Measurements from ENCODE around the gene DPPA3. TPM values are rescaled to one million over a fixed set of nuclear protein-coding genes. Genes with fewer than 3 reads are reported as not detected.

The DPPA3 gene
- total RNA-seq, 1 donor from 2014 or later: not detected

- FAIRE-seq: no peak
- no peaks in the 10 kb centered on the region for H3K36me3 ChIP-seq (ENCODE audit: control insufficient read depth, insufficient read depth, low read length)
Observed at GRCh38 chr12:7678744-7679143, 32.5 kb upstream of the DPPA3 start.

GRCh38 chr12:7679251-7680045 is 31.8 kb upstream of the DPPA3 start:
- no peak for FAIRE-seq

More at GRCh38 chr12:7678744-7679143, 32.5 kb upstream of the DPPA3 start:
- no peaks in the 10 kb centered on the region for H3K27me3 ChIP-seq (ENCODE audit: control insufficient read depth, insufficient read depth, low read length)
- no peak overlapping the region for H3K4me3 ChIP-seq (ENCODE audit: low read depth, low read length)
- DNase-seq (ENCODE audit: low read depth): no peak
- TF ChIP-seq CTCF (IDR thresholded peaks at IDR 0.05; ENCODE audit: insufficient read depth, low read length, severe bottlenecking): no peak

GRCh38 chr12:7681535-7681934 is 29.7 kb upstream of the DPPA3 start:
- Histone ChIP-seq H3K4me3 (ENCODE audit: low read depth, low read length) (no peak overlapping the region), H3K36me3 (ENCODE audit: control insufficient read depth, insufficient read depth, low read length) (no peaks in the 10 kb centered on the region), H3K27me3 (ENCODE audit: control insufficient read depth, insufficient read depth, low read length) (no peaks in the 10 kb centered on the region)
- TF ChIP-seq CTCF (IDR thresholded peaks at IDR 0.05; ENCODE audit: insufficient read depth, low read length, severe bottlenecking): no peak
- no peak for DNase-seq (ENCODE audit: low read depth)
- FAIRE-seq: no peak

More at GRCh38 chr12:7679251-7680045, 31.8 kb upstream of the DPPA3 start:
- H3K27me3 ChIP-seq (ENCODE audit: control insufficient read depth, insufficient read depth, low read length): no peaks in the 10 kb centered on the region
- no peak overlapping the region for H3K4me3 ChIP-seq (ENCODE audit: low read depth, low read length)
- TF ChIP-seq CTCF (IDR thresholded peaks at IDR 0.05; ENCODE audit: insufficient read depth, low read length, severe bottlenecking): no peak
- DNase-seq (ENCODE audit: low read depth): no peak
- no peaks in the 10 kb centered on the region for H3K36me3 ChIP-seq (ENCODE audit: control insufficient read depth, insufficient read depth, low read length)

- DNase-seq (ENCODE audit: low read depth) (no peak), FAIRE-seq (peak; percentile 60)
- no peaks in the 10 kb centered on the region for H3K36me3 ChIP-seq (ENCODE audit: control insufficient read depth, insufficient read depth, low read length)
- TF ChIP-seq CTCF (IDR thresholded peaks at IDR 0.05; ENCODE audit: insufficient read depth, low read length, severe bottlenecking): no peak
- no peak overlapping the region for H3K4me3 ChIP-seq (ENCODE audit: low read depth, low read length)
- H3K27me3 ChIP-seq (ENCODE audit: control insufficient read depth, insufficient read depth, low read length): no peaks in the 10 kb centered on the region
Observed at GRCh38 chr12:7693793-7694192, 17.4 kb upstream of the DPPA3 start.

- H3K36me3 ChIP-seq (ENCODE audit: control insufficient read depth, insufficient read depth, low read length): no peaks in the 10 kb centered on the region
- no peaks in the 10 kb centered on the region for H3K27me3 ChIP-seq (ENCODE audit: control insufficient read depth, insufficient read depth, low read length)
- FAIRE-seq (no peak), DNase-seq (ENCODE audit: low read depth) (no peak)
- no peak overlapping the region for H3K4me3 ChIP-seq (ENCODE audit: low read depth, low read length)
- no peak for TF ChIP-seq CTCF (IDR thresholded peaks at IDR 0.05; ENCODE audit: insufficient read depth, low read length, severe bottlenecking)
Observed at GRCh38 chr12:7694556-7695236, 16.5 kb upstream of the DPPA3 start.
